Thyroid gland (tissue), 4 donors: ENCODE results near the gene RBM19. TPM values are rescaled to one million over a fixed set of nuclear protein-coding genes. Genes with fewer than 3 reads are reported as not detected.
A peak's percentile ranks its signal among the peaks of the same experiment; 100 is the strongest.

Source experiments
- DNase-seq, 2 donors: peaks; one replicate each; pipeline ENCODE4 v3.0.0-alpha.2; 2019
- H3K27ac ChIP-seq, 3 donors: fragments of 200-600 bp; sonication (generic); 1 replicate in 2 of 3; 2 replicates in 1 of 3; pipeline ENCODE4 v1.5.1; 2016 to 2019; ENCODE audit warnings: mild to moderate bottlenecking in 1 of 3, moderate library complexity in 1 of 3
- H3K27me3 ChIP-seq: fragments of 200-600 bp; sonication (generic); one replicate; pipeline ENCODE4 v1.5.1; 2019
- H3K36me3 ChIP-seq, 2 donors: fragments of 200-600 bp; sonication (generic); one replicate each; pipeline ENCODE4 v1.5.1; 2016 to 2019
- H3K4me1 ChIP-seq, 2 donors: fragments of 200-600 bp; sonication (generic); one replicate each; pipeline ENCODE4 v1.5.1; 2017 to 2019
- H3K4me3 ChIP-seq, 3 donors: fragments of 200-600 bp; sonication (generic); replicated peaks in 1 of 3; 1 replicate in 2 of 3; 2 replicates in 1 of 3; pipeline ENCODE4 v1.5.1; 2016; ENCODE audit warnings: mild to moderate bottlenecking in 1 of 3
- H3K9me3 ChIP-seq: fragments of 200-600 bp; sonication (generic); one replicate; pipeline ENCODE4 v1.5.1; 2017
- POLR2A ChIP-seq, 2 donors: fragments of 450-650 bp; IDR thresholded peaks; one replicate each; pipeline ENCODE4 v1.6.1; 2017; ENCODE audit warnings: antibody characterized with exemption in 2 of 2, mild to moderate bottlenecking in 2 of 2, moderate library complexity in 1 of 2
- WGBS, 2 donors: methylation state at CpG; one replicate each; pipeline ENCODE4 v1.1.5; 2017; 5-methylcytosine and 5-hydroxymethylcytosine counted together
- intact Hi-C: fragments of 100-400 bp; cut with DNase I; formaldehyde crosslinking; loops from one replicate; pipeline ENCODE4 v1.15.1; 2023
- total RNA-seq, 4 donors: library from RNA; depleted of rRNA; stranded (reverse); fragments of >200 nt; gene quantifications; one replicate each; pipeline ENCODE4 v1.2.3, GENCODE V29; 2016
- TF ChIP-seq, protein P1 (sequence below), 6 experiments: fragments of 200-600 bp in 3 of 6; fragments of 450-650 bp in 3 of 6; sonication (generic) in 3 of 6; IDR thresholded peaks; one replicate each; pipeline ENCODE4 v1.5.1; 2016 to 2019; ENCODE audit warnings: antibody characterized with exemption in 6 of 6, mild to moderate bottlenecking in 2 of 6, inconsistent platforms in 1 of 6, moderate library complexity in 1 of 6

Gene RBM19
- total RNA-seq, 4 donors from 2014 or later = 27.3 to 40.6 (median 36.1) TPM

DNA sequence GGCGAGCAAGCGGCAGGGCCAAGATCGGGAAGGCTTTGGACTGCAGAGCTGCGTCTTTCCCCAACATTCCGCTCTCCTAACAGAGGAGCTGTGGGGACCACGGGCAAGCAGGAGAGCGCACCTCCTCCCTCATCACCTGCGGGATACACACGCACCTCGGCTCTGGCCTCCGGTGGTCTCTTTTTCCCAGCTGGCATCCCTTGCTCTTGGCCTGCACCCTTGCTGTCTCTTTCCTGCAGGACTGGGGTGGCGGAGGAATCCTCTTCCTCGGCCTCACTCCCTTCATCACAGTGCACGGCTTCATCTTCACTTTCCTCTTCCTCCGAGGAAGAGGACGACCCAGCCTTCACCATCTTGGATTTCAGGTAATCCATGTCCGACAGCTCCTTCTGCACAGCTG lies 8.5 kb downstream of the RBM19 start:
- no peaks in the 10 kb centered on the region for H3K9me3 ChIP-seq
- H3K4me3 ChIP-seq = no peak overlapping the region
- no peaks in the 10 kb centered on the region for H3K27me3 ChIP-seq
- no peak overlapping the region for H3K27ac ChIP-seq
- WGBS, 2 donors = 87 to 88% methylated on average over 17 of the region's 17 CpGs
- peaks cover 73 to 91% of the 10 kb centered on the region in 2 donors for H3K36me3 ChIP-seq
- DNase-seq = no peak
- H3K4me1 ChIP-seq = no peaks in the 10 kb centered on the region
- no peak for TF ChIP-seq POLR2A (IDR thresholded peaks at IDR 0.05)
- TF ChIP-seq, protein P1, sequence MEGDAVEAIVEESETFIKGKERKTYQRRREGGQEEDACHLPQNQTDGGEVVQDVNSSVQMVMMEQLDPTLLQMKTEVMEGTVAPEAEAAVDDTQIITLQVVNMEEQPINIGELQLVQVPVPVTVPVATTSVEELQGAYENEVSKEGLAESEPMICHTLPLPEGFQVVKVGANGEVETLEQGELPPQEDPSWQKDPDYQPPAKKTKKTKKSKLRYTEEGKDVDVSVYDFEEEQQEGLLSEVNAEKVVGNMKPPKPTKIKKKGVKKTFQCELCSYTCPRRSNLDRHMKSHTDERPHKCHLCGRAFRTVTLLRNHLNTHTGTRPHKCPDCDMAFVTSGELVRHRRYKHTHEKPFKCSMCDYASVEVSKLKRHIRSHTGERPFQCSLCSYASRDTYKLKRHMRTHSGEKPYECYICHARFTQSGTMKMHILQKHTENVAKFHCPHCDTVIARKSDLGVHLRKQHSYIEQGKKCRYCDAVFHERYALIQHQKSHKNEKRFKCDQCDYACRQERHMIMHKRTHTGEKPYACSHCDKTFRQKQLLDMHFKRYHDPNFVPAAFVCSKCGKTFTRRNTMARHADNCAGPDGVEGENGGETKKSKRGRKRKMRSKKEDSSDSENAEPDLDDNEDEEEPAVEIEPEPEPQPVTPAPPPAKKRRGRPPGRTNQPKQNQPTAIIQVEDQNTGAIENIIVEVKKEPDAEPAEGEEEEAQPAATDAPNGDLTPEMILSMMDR (IDR thresholded peaks at IDR 0.05) = no peak
- intact Hi-C loops = no loop called here

DNA sequence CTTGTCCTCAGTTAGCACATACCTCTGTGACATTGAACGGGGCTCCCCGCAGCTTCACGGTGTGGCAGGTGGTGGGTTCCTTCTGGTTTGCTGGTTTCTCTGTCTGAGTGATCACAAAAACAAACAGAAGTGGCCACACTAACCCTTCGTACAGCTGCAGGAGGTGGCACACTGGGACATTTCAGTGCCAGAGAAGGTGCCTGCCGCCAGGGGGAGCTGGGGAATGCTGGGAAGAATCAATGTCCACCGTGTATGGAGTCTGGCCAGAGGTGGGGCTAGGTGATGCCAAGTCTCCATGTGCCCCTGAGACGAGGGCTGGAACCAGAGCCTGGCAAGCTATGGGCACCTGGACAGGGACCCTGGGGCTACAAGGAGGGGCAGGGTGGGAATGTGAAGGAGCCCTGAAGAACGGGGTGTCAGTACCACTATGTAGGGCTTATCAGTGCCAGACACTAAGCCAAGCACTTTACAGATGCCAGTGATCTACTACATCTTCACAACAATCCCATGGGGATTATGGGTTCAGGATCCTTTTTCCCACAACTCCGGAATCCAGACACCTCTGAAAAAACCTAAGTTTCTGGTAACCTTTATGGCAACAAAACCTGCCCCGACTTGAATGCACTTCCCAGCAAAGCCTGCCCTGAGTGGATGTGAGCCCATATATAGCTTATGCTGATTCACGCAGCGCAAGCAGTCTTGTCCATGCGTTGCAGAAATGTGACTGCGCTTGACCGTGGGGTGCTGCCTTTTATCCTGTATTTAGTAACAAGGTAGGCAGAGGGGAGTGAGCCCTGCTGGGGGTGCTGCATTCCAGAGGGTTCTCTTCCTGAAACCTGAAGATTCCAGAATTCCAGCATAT lies 10.8 kb downstream of the RBM19 start:
- no peak for DNase-seq
- Histone ChIP-seq H3K36me3 (peaks cover 71 to 80% of the 10 kb centered on the region in 2 donors), H3K4me1 (no peaks in the 10 kb centered on the region), H3K9me3 (no peaks in the 10 kb centered on the region), H3K27me3 (no peaks in the 10 kb centered on the region), H3K4me3 (no peak overlapping the region), H3K27ac (no peak overlapping the region)
- intact Hi-C loops = no loop called here
- WGBS, 2 donors = 80 to 84% methylated on average over 15 of the region's 15 CpGs
- TF ChIP-seq POLR2A (IDR thresholded peaks at IDR 0.05) = no peak
- TF ChIP-seq, protein P1 (IDR thresholded peaks at IDR 0.05) = peak in 1 of 6 experiments; percentile 5

DNA sequence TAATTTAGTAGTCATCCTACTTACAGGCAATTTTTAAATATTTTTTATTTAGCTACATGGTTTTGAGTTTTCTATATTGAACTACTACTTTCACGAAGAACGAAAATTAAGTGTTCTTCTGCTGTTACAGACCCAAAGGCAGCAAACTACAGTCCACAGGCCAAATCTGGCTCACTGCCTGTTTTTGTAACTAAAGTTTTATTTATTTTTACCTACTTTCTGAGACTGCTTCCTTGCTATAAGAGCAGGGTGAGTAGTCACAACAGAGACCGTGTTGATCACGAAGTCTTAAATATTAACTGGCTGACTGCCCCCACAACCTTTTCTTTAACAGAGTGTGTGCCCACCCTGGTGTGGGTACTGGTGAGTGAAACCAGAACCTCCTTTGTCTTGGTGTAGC lies 11.6 kb downstream of the RBM19 start:
- no peak overlapping the region for H3K27ac ChIP-seq
- H3K9me3 ChIP-seq = no peaks in the 10 kb centered on the region
- 95 to 96% methylated on average over 4 of the region's 4 CpGs for WGBS, 2 donors
- no peak overlapping the region for H3K4me3 ChIP-seq
- H3K27me3 ChIP-seq = no peaks in the 10 kb centered on the region
- H3K36me3 ChIP-seq = peaks cover 70 to 73% of the 10 kb centered on the region in 2 donors
- intact Hi-C loops = no loop called here
- no peak for DNase-seq
- H3K4me1 ChIP-seq = no peaks in the 10 kb centered on the region
- TF ChIP-seq, protein P1 (IDR thresholded peaks at IDR 0.05) = no peak
- no peak for TF ChIP-seq POLR2A (IDR thresholded peaks at IDR 0.05)

DNA sequence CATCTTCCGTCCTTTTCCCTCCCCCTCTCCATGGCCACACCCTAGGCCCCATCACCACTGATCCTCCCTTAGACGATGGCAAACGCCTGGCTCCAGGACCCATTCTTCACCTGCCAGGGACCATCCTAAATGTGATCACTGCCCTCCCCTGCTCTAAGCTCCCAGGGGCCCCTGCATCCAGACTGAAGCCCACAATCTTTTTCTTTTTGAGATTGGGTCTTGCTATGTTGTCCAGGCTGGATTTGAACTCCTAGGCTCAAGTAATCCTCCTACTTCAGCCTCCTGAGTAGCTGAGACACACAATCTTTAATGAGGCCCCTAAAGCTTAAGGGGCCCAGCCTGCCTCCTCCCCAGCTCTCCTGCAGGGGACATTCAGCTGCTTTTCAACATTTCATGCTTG lies 15.3 kb downstream of the RBM19 start:
- Histone ChIP-seq H3K4me1 (no peaks in the 10 kb centered on the region), H3K27me3 (no peaks in the 10 kb centered on the region), H3K27ac (no peak overlapping the region), H3K36me3 (peaks cover 73 to 74% of the 10 kb centered on the region in 2 donors), H3K4me3 (no peak overlapping the region), H3K9me3 (no peaks in the 10 kb centered on the region)
- no peak for DNase-seq
- intact Hi-C loops = no loop called here
- TF ChIP-seq POLR2A (IDR thresholded peaks at IDR 0.05) = no peak
- TF ChIP-seq, protein P1 (IDR thresholded peaks at IDR 0.05) = no peak
- WGBS, 2 donors = 88 to 92% methylated on average over 3 of the region's 3 CpGs
